NOMO-1 treated with dmso at 0.1 percent for 144 hours (cell line): ENCODE data around the gene GSTO1.

ENCODE experiments used
- DNase-seq: peaks from one replicate; lab custom pipeline; 2025; ENCODE audit not compliant: unreplicated experiment; lab: John Stamatoyannopoulos, UW

The GSTO1 gene

GRCh38 chr10:104303594-104304355 is 49.1 kb downstream of the GSTO1 start:
- no peak for DNase-seq

- DNase-seq, result no peak
Observed at GRCh38 chr10:104304356-104304745, 49.7 kb downstream of the GSTO1 start.

- no peak for DNase-seq
Observed at GRCh38 chr10:104304927-104305326, 50.2 kb downstream of the GSTO1 start.

- DNase-seq, result no peak
Observed at GRCh38 chr10:104306897-104307296, 52.2 kb downstream of the GSTO1 start.

- no peak for DNase-seq
Observed at GRCh38 chr10:104307576-104308438, 53.1 kb downstream of the GSTO1 start.

- DNase-seq, result no peak
Observed at GRCh38 chr10:104308439-104308903, 53.8 kb downstream of the GSTO1 start.

GRCh38 chr10:104309980-104310978 is 55.6 kb downstream of the GSTO1 start:
- DNase-seq, result no peak

- no peak for DNase-seq
Observed at GRCh38 chr10:104311184-104311720, 56.6 kb downstream of the GSTO1 start.

- DNase-seq, result no peak
Observed at GRCh38 chr10:104314591-104315485, 60.1 kb downstream of the GSTO1 start.

- no peak for DNase-seq
Observed at GRCh38 chr10:104315486-104315921, 60.8 kb downstream of the GSTO1 start.

- DNase-seq, result no peak
Observed at GRCh38 chr10:104316321-104317099, 61.8 kb downstream of the GSTO1 start.
